NCI-H128 (cell line): ENCODE data around the gene OMP.

ENCODE experiments used
- DNase-seq: peaks from one replicate; lab custom pipeline; 2025; ENCODE audit not compliant: unreplicated experiment; lab: John Stamatoyannopoulos, UW

Gene OMP

GRCh38 chr11:77152846-77153245 lies 50.2 kb downstream of the OMP start:
- DNase-seq, result no peak
